Measurements from ENCODE around the gene PEX1.
"Not testable (repeated sequence)": the region's sequence is repeated elsewhere in the genome, so short reads cannot be mapped to it uniquely, and the experiment has no call there.

PEX1 gene

GRCh38 chr7:92442720-92443119 lies 85.6 kb downstream of the PEX1 start:
- H3K4me3 ChIP-seq (ENCODE audit: insufficient read depth, low read depth, low read length); H3K27ac ChIP-seq (ENCODE audit: insufficient read depth, low read depth, low read length, poor library complexity, severe bottlenecking); H3K27me3 ChIP-seq (ENCODE audit: control insufficient read depth, insufficient read depth, low read length, poor library complexity, severe bottlenecking); H3K36me3 ChIP-seq (ENCODE audit: control insufficient read depth, insufficient read depth, low read length); H3K9me3 ChIP-seq (ENCODE audit: control insufficient read depth, low read length); H3K4me1 ChIP-seq (ENCODE audit: control insufficient read depth, insufficient read depth, low read length): not testable (repeated sequence)
- 90 to 96% methylated on average over 2 of the region's 2 CpGs for WGBS, 2 experiments

GRCh38 chr7:92437956-92438491 lies 90.3 kb downstream of the PEX1 start:
- H3K27me3 ChIP-seq (ENCODE audit: control insufficient read depth, insufficient read depth, low read length, poor library complexity, severe bottlenecking), result no peaks in the 10 kb centered on the region
- no peak overlapping the region for H3K4me3 ChIP-seq (ENCODE audit: insufficient read depth, low read depth, low read length)
- H3K4me1 ChIP-seq (ENCODE audit: control insufficient read depth, insufficient read depth, low read length), result no peaks in the 10 kb centered on the region
- no peaks in the 10 kb centered on the region for H3K36me3 ChIP-seq (ENCODE audit: control insufficient read depth, insufficient read depth, low read length)
- no peak overlapping the region for H3K27ac ChIP-seq (ENCODE audit: insufficient read depth, low read depth, low read length, poor library complexity, severe bottlenecking)
- H3K9me3 ChIP-seq (ENCODE audit: control insufficient read depth, low read length), result no peaks in the 10 kb centered on the region
- WGBS, 2 experiments, result 77 to 83% methylated on average over 6 of the region's 6 CpGs

Data from ectodermal cell (in vitro differentiated cells).